Stomach (tissue), 9 donors: ENCODE measurements around the gene MAN2A1. TPM values are rescaled to one million over a fixed set of nuclear protein-coding genes. Genes with fewer than 3 reads are reported as not detected.

Experiments
- DNase-seq, 2 donors: peaks; one replicate each; pipeline versions ENCODE4 v3.0.0 to v3.0.0-alpha.2; 2013 to 2019
- H3K27ac ChIP-seq, 5 donors: fragments of 200-600 bp in 4 of 5; sonication (generic) in 4 of 5; one replicate each; pipeline ENCODE4 v1.5.1; 2013 to 2019; ENCODE audit warnings: mild to moderate bottlenecking in 1 of 5, moderate library complexity in 1 of 5
- H3K27me3 ChIP-seq, 3 donors: fragments of 200-600 bp; sonication (generic); one replicate each; pipeline ENCODE4 v1.5.1; 2017 to 2019; ENCODE audit warnings: mixed run types in 1 of 3
- H3K36me3 ChIP-seq, 4 donors: fragments of 200-600 bp; sonication (generic); 1 replicate in 3 of 4; 2 replicates in 1 of 4; pipeline ENCODE4 v1.5.1; 2016 to 2019
- H3K4me1 ChIP-seq, 4 donors: fragments of 200-600 bp; sonication (generic); one replicate each; pipeline ENCODE4 v1.5.1; 2016 to 2019
- H3K4me3 ChIP-seq, 4 donors: fragments of 200-600 bp; sonication (generic) in 3 of 4; one replicate each; pipeline ENCODE4 v1.5.1; 2016 to 2019; ENCODE audit warnings: mild to moderate bottlenecking in 1 of 4
- H3K9me3 ChIP-seq, 4 donors: fragments of 200-600 bp; sonication (generic); one replicate each; pipeline ENCODE4 v1.5.1; 2016 to 2019
- EP300 ChIP-seq: sonication (generic); formaldehyde crosslinking; IDR thresholded peaks from one replicate; pipeline ENCODE4 v1.6.1; 2017; ENCODE audit warnings: antibody characterized with exemption
- POLR2A ChIP-seq, 4 donors: fragments of 450-650 bp; IDR thresholded peaks; one replicate each; pipeline ENCODE4 v1.6.1; 2016; ENCODE audit warnings: antibody characterized with exemption in 4 of 4, control low read depth in 2 of 4, mild to moderate bottlenecking in 1 of 4, moderate library complexity in 1 of 4
- POLR2AphosphoS5 ChIP-seq, 3 donors: sonication (generic); formaldehyde crosslinking; IDR thresholded peaks; one replicate each; pipeline ENCODE4 v1.6.1; 2016; ENCODE audit warnings: antibody characterized with exemption in 3 of 3
- WGBS, 5 donors: extraction: QIAGEN DNeasy Blood & Tissue Kit in 3 of 5; methylation state at CpG; one replicate each; pipeline versions ENCODE4 v1.1.5 to v1.1.7; 2013 to 2018; 5-methylcytosine and 5-hydroxymethylcytosine counted together
- intact Hi-C: fragments of 100-400 bp; cut with DNase I; formaldehyde crosslinking; loops from one replicate; pipeline ENCODE4 v1.15.1; 2023; ENCODE audit warnings: low total_unique reads
- polyA plus RNA-seq, 3 donors: library from polyadenylated mRNA; stranded (reverse); fragments of 200-250 nt; gene quantifications; one replicate each; pipeline ENCODE4 v1.2.3, GENCODE V29; 2013
- total RNA-seq, 5 donors: library from RNA; depleted of rRNA; stranded (reverse); fragments of >200 nt; gene quantifications; one replicate each; pipeline versions ENCODE4 v1.1.0 to v1.2.3, GENCODE V29; 2014 to 2016
- TF ChIP-seq, protein P1 (sequence below), 7 experiments: fragments of 450-650 bp in 4 of 7; fragments of 200-600 bp in 3 of 7; sonication (generic) in 3 of 7; IDR thresholded peaks; one replicate each; pipeline ENCODE4 v1.5.1; 2016 to 2019; ENCODE audit warnings: antibody characterized with exemption in 7 of 7, control low read depth in 2 of 7, mild to moderate bottlenecking in 1 of 7
- donor health status: healthy with polysubstance abuse.
- donor health status: Bipolar disorder and iron deficiency.
- donor health status: healthy.

Gene MAN2A1
- total and polyA plus RNA-seq, 8 donors: 6.1 to 136 (median 33.6) TPM

DNA sequence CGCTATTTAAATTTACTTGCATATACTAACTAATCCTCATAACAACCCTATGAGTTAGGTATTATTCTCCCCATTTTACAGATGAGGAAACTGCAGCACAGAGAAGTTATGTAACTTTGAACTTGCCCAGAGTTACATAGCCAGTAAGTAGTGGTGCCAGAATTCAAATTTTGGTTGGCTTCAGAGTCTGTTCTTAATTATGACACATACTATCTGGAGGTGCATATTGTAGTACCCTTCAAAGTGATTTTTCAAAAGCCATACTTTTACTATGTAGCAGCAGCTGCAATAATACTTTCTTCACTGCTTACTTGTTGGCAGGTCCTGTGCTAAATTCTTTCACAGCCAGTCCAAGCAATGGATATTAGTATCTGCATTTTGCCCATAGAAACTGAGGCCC, 16.4 kb downstream of the MAN2A1 start:
- no peak for DNase-seq
- no peak overlapping the region for H3K4me3 ChIP-seq
- TF ChIP-seq, protein P1, sequence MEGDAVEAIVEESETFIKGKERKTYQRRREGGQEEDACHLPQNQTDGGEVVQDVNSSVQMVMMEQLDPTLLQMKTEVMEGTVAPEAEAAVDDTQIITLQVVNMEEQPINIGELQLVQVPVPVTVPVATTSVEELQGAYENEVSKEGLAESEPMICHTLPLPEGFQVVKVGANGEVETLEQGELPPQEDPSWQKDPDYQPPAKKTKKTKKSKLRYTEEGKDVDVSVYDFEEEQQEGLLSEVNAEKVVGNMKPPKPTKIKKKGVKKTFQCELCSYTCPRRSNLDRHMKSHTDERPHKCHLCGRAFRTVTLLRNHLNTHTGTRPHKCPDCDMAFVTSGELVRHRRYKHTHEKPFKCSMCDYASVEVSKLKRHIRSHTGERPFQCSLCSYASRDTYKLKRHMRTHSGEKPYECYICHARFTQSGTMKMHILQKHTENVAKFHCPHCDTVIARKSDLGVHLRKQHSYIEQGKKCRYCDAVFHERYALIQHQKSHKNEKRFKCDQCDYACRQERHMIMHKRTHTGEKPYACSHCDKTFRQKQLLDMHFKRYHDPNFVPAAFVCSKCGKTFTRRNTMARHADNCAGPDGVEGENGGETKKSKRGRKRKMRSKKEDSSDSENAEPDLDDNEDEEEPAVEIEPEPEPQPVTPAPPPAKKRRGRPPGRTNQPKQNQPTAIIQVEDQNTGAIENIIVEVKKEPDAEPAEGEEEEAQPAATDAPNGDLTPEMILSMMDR (IDR thresholded peaks at IDR 0.05): no peak
- no peak for TF ChIP-seq POLR2A (IDR thresholded peaks at IDR 0.05)
- TF ChIP-seq EP300: no peak
- TF ChIP-seq POLR2AphosphoS5 (IDR thresholded peaks at IDR 0.05): no peak
- no peaks in the 10 kb centered on the region for H3K27me3 ChIP-seq
- no peak overlapping the region for H3K27ac ChIP-seq
- H3K9me3 ChIP-seq: no peaks in the 10 kb centered on the region
- peaks cover 3 to 77% (median 40%) of the 10 kb centered on the region in 4 donors for H3K4me1 ChIP-seq
- intact Hi-C loops: no loop called here
- 88 to 98% (median 93%) methylated on average over 1 of the region's 1 CpG for WGBS, 5 donors
- H3K36me3 ChIP-seq: no peaks in the 10 kb centered on the region

DNA sequence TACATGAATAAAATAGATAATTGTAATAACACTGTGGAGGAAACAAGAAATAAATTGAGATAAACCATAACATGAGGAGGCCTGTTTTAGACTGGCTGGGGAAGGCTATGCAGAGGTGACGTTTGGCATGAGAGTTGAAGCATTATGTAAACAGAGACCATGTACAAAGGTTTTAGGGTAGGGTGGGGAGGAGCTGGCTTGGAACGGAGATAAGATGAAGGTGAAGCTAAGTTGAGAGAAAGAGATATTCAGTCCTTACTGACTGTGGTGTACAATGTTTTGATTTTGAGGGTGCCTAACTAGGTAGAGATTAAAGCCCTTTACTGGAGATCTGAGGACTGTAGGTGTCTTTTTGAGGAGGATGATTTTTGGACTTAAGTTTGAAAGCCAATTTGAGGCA, 17.8 kb downstream of the MAN2A1 start:
- H3K36me3 ChIP-seq: no peaks in the 10 kb centered on the region
- intact Hi-C loops: no loop called here
- H3K4me3 ChIP-seq: no peak overlapping the region
- DNase-seq: peak in 1 of 2 donors; percentile 54
- peaks cover 3 to 75% (median 34%) of the 10 kb centered on the region in 4 donors for H3K4me1 ChIP-seq
- WGBS, 5 donors: 36 to 51% (median 45%) methylated on average over 2 of the region's 2 CpGs
- H3K27me3 ChIP-seq: no peaks in the 10 kb centered on the region
- H3K27ac ChIP-seq: peak overlapping the region in 1 of 5 donors; percentile 21
- TF ChIP-seq, protein P1 (IDR thresholded peaks at IDR 0.05): no peak
- TF ChIP-seq POLR2AphosphoS5 (IDR thresholded peaks at IDR 0.05) (peak in 2 of 3 donors; percentile 12 to 19), EP300 (no peak), POLR2A (IDR thresholded peaks at IDR 0.05) (no peak)
- no peaks in the 10 kb centered on the region for H3K9me3 ChIP-seq

DNA sequence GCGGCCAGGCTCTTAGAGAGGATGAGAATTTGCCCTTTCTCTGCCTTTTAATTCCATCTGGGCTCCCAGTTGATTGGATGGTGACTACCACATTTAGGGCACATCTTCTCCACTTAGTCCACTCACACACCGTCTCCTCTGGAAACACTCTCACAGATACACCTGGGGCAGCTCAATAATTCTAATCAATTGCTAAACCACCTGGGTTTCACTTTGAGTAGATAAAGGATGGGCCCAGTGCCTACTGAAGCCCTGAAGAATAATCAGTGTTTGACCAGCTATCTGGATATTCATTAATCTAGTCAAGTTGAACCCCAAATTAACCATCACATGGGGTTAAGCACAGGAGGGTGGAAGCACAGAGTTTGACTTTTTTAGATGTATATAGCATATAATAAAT, 19.1 kb downstream of the MAN2A1 start:
- Histone ChIP-seq H3K4me1 (peaks cover 3 to 63% (median 31%) of the 10 kb centered on the region in 4 donors), H3K27ac (no peak overlapping the region), H3K27me3 (no peaks in the 10 kb centered on the region), H3K36me3 (no peaks in the 10 kb centered on the region), H3K9me3 (no peaks in the 10 kb centered on the region), H3K4me3 (no peak overlapping the region)
- no peak for DNase-seq
- WGBS, 5 donors: 80 to 95% (median 83%) methylated on average over 2 of the region's 2 CpGs
- TF ChIP-seq POLR2AphosphoS5 (IDR thresholded peaks at IDR 0.05) (no peak), POLR2A (IDR thresholded peaks at IDR 0.05) (no peak), EP300 (no peak)
- TF ChIP-seq, protein P1 (IDR thresholded peaks at IDR 0.05): no peak
- intact Hi-C loops: no loop called here

DNA sequence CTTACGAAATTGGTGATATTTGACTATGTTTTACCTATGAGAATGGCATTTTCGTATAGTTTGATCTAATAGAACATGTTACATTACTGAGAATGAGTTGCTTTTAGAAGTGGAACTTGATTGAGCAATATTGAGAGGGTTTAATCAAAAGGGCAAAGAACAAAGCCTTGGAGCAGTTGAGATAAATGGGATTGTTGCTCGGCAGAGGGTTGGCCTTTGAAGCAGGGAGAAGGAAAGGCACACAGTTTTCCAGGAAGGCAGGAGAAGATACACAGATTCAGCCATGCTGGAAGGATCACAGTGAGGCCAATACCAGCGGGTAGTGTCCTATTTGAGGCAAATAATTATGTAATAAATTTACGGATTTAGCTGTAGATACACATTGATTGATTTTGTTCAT, 19.5 kb downstream of the MAN2A1 start:
- no peak overlapping the region for H3K27ac ChIP-seq
- DNase-seq: no peak
- H3K27me3 ChIP-seq: no peaks in the 10 kb centered on the region
- H3K4me3 ChIP-seq: no peak overlapping the region
- H3K36me3 ChIP-seq: no peaks in the 10 kb centered on the region
- TF ChIP-seq POLR2AphosphoS5 (IDR thresholded peaks at IDR 0.05): peak in 1 of 3 donors; percentile 54
- TF ChIP-seq EP300: no peak
- H3K4me1 ChIP-seq: peaks cover 3 to 59% (median 28%) of the 10 kb centered on the region in 4 donors
- 51 to 73% (median 64%) methylated on average over 5 of the region's 5 CpGs for WGBS, 5 donors
- intact Hi-C loops: no loop called here
- no peaks in the 10 kb centered on the region for H3K9me3 ChIP-seq

DNA sequence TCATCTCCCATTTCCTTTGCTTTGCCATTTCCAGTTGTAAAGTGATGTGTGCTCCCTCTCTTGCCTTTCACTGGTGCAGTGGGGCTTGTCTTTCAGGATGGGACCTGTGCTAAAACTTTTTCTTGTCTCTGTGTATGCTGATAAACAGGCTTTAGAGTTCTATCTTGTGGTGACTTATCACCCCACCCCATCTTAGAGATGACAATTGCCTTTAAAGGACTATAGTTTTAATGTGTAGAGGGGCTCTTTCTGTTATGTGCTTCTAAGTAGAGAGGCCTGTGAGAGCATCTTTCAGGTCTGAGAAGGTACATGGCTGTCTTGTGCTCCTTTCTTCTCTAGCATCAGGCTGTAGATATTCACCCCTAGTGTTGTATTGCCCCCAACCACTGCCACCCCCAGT, 21.9 kb downstream of the MAN2A1 start:
- no peak overlapping the region for H3K27ac ChIP-seq
- H3K9me3 ChIP-seq: no peaks in the 10 kb centered on the region
- TF ChIP-seq EP300: no peak
- TF ChIP-seq POLR2A (IDR thresholded peaks at IDR 0.05): no peak
- TF ChIP-seq POLR2AphosphoS5 (IDR thresholded peaks at IDR 0.05): no peak
- TF ChIP-seq, protein P1 (IDR thresholded peaks at IDR 0.05): no peak
- H3K4me3 ChIP-seq: no peak overlapping the region
- peaks cover 5 to 40% (median 17%) of the 10 kb centered on the region in 4 donors for H3K4me1 ChIP-seq
- intact Hi-C loops: no loop called here
- H3K36me3 ChIP-seq: peaks cover 0 to 9% (median 6%) of the 10 kb centered on the region in 4 donors
- no peaks in the 10 kb centered on the region for H3K27me3 ChIP-seq
- no peak for DNase-seq
